ENCODE measurements around the gene DENND1A. TPM values are rescaled to one million over a fixed set of nuclear protein-coding genes. Genes with fewer than 3 reads are reported as not detected.

DENND1A gene
- total and polyA plus RNA-seq, 8 donors = 4.4 to 109 (median 21.4) TPM

DNA sequence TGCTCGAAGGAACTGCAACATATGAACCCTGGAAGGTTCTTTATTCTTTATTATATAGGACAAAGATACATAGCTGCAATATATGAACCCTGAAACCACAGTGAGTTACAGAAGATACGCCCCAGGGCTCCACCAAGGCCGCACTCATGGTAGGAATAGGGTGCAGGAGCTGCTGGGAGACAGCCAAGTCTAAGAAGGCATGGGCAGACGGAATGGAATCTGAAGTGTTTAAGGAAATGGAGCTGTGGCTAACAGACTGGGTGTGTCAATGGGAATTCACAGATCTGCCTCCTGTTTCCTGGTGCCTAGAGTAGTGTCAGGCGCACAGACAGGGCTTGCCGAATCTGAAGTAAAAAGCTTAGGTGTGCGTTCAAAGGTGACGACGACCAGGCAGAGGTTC, 286.4 kb downstream of the DENND1A start:
- Histone ChIP-seq H3K9me3 (no peaks in the 10 kb centered on the region), H3K4me1 (peaks cover 9 to 22% (median 16%) of the 10 kb centered on the region in 4 donors), H3K27ac (no peak overlapping the region), H3K27me3 (no peaks in the 10 kb centered on the region), H3K4me3 (no peak overlapping the region), H3K36me3 (peaks cover 0 to 10% (median 0%) of the 10 kb centered on the region in 4 donors)
- TF ChIP-seq CTCF (IDR thresholded peaks at IDR 0.05) (no peak), POLR2A (IDR thresholded peaks at IDR 0.05) (no peak), EP300 (IDR thresholded peaks at IDR 0.05) (no peak), POLR2AphosphoS5 (IDR thresholded peaks at IDR 0.05) (no peak)
- WGBS, 5 donors = 75 to 88% (median 82%) methylated on average over 9 of the region's 9 CpGs
- intact Hi-C loops (cut with DNase I; ENCODE audit: low total_unique reads) = no loop called here
- no peak for DNase-seq

- intact Hi-C loops (cut with DNase I; ENCODE audit: low total_unique reads) = no loop called here
- Histone ChIP-seq H3K27me3 (no peaks in the 10 kb centered on the region), H3K9me3 (no peaks in the 10 kb centered on the region), H3K36me3 (peaks cover 0 to 8% (median 0%) of the 10 kb centered on the region in 4 donors), H3K4me1 (peaks cover 14 to 30% (median 21%) of the 10 kb centered on the region in 4 donors), H3K4me3 (no peak overlapping the region), H3K27ac (no peak overlapping the region)
- TF ChIP-seq EP300 (IDR thresholded peaks at IDR 0.05) (no peak), POLR2AphosphoS5 (IDR thresholded peaks at IDR 0.05) (peak in 1 of 3 donors; percentile 13)
- peak; percentile 74 to 88 for DNase-seq
- 37 to 46% (median 38%) methylated on average over 12 of the region's 12 CpGs for WGBS, 5 donors
These were observed 287.3 kb downstream of the DENND1A start for GRCh38 chr9:123642291-123643278.

DNA sequence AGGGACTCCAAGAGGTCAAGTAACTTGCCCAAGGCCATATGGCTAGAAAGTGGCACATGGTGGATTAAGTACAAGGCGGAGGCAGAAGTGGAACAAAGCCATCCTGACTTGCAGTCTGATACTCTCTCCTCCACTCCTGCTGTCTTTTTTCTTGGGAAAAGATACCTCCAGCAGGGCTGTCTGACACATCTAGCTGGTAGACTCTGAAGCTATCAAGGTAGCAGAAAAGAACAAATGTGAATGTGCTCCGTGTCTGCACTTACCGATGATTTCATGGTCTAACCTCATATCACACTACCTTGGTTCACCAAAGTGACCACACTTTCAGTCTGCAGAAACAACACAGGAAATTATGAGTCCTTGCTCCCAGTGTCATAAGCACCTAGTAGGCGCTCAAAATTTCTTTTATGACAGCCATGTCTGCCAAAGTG, 289.1 kb downstream of the DENND1A start:
- no peak for TF ChIP-seq EP300 (IDR thresholded peaks at IDR 0.05)
- no peak for TF ChIP-seq POLR2A (IDR thresholded peaks at IDR 0.05)
- no peak for TF ChIP-seq POLR2AphosphoS5 (IDR thresholded peaks at IDR 0.05)
- TF ChIP-seq CTCF (IDR thresholded peaks at IDR 0.05) = no peak
- Histone ChIP-seq H3K27ac (no peak overlapping the region), H3K27me3 (no peaks in the 10 kb centered on the region), H3K36me3 (peaks cover 0 to 6% (median 0%) of the 10 kb centered on the region in 4 donors), H3K9me3 (no peaks in the 10 kb centered on the region), H3K4me1 (peaks cover 14 to 36% (median 26%) of the 10 kb centered on the region in 4 donors), H3K4me3 (no peak overlapping the region)
- 66 to 90% (median 86%) methylated on average over 4 of the region's 4 CpGs for WGBS, 5 donors
- intact Hi-C loops (cut with DNase I; ENCODE audit: low total_unique reads) = no loop called here
- DNase-seq = peak in 1 of 2 donors; percentile 13

GRCh38 chr9:123639743-123640142, 290.2 kb downstream of the DENND1A start:
- Histone ChIP-seq H3K4me1 (peaks cover 14 to 38% (median 26%) of the 10 kb centered on the region in 4 donors), H3K27me3 (no peaks in the 10 kb centered on the region), H3K27ac (no peak overlapping the region), H3K4me3 (no peak overlapping the region), H3K9me3 (no peaks in the 10 kb centered on the region), H3K36me3 (peaks cover 0 to 6% (median 0%) of the 10 kb centered on the region in 4 donors)
- intact Hi-C loops (cut with DNase I; ENCODE audit: low total_unique reads) = no loop called here
- WGBS, 5 donors = 89 to 100% (median 93%) methylated on average over 1 of the region's 1 CpG
- no peak for DNase-seq
- TF ChIP-seq POLR2A (IDR thresholded peaks at IDR 0.05) = no peak
- TF ChIP-seq EP300 (IDR thresholded peaks at IDR 0.05) = no peak
- no peak for TF ChIP-seq POLR2AphosphoS5 (IDR thresholded peaks at IDR 0.05)
- no peak for TF ChIP-seq CTCF (IDR thresholded peaks at IDR 0.05)
